A549 (cell line): ENCODE results near the gene RAB18.

Experiments used
- CTCF ChIP-seq: fragments of >200 bp; sonication (Bioruptor Twin); formaldehyde crosslinking; IDR thresholded peaks from 3 replicates; pipeline ENCODE4 v1.5.1; 2016
- E2F6 ChIP-seq: IDR thresholded peaks from 2 replicates; pipeline ENCODE4 v1.6.1; 2012; ENCODE audit warnings: low read depth, borderline replicate concordance
- PBX3 ChIP-seq: IDR thresholded peaks from 2 replicates; pipeline ENCODE4 v1.6.1; 2012
- POLR2A ChIP-seq: IDR thresholded peaks from 2 replicates; pipeline ENCODE4 v1.6.1; 2012; ENCODE audit warnings: mild to moderate bottlenecking, low read length
- POLR2AphosphoS2 ChIP-seq: conservative IDR thresholded peaks from 2 replicates; pipeline ENCODE4 v1.6.1; 2012; ENCODE audit warnings: low read length, improper control_type of control experiment, inconsistent platforms
- RAD21 ChIP-seq, 2 experiments: fragments of >200 bp in 1 of 2; sonication (Bioruptor Twin) in 1 of 2; formaldehyde crosslinking in 1 of 2; IDR thresholded peaks in 1 of 2; conservative IDR thresholded peaks in 1 of 2; 2 replicates in 1 of 2; 3 replicates in 1 of 2; pipeline ENCODE4 v1.6.1; 2012 to 2018; ENCODE audit warnings: inconsistent platforms in 1 of 2
- REST ChIP-seq: fragments of 200-600 bp; sonication (generic); IDR thresholded peaks from 2 replicates; pipeline ENCODE4 v1.6.1; 2016; ENCODE audit warnings: antibody characterized with exemption, mild to moderate bottlenecking, moderate library complexity
- RFX5 ChIP-seq: fragments of 450-650 bp; IDR thresholded peaks from 2 replicates; pipeline ENCODE4 v1.7.1; 2014; ENCODE audit warnings: antibody characterized with exemption, mild to moderate bottlenecking, moderate library complexity
- TFCP2L1 ChIP-seq: fragments of 250-450 bp; sonication (Bioruptor Pico); IDR thresholded peaks from 2 replicates; pipeline ENCODE4 v1.5.0; 2021; ENCODE audit warnings: mild to moderate bottlenecking

GRCh38 chr10:27504808-27505460 is 830 bp downstream of the RAB18 start:
- no peak for TF ChIP-seq POLR2A
- TF ChIP-seq CTCF = no peak
- TF ChIP-seq RFX5 = no peak
- no peak for TF ChIP-seq REST
- no peak for TF ChIP-seq PBX3
- no peak for TF ChIP-seq TFCP2L1 (CRISPR knock-in tag)
- TF ChIP-seq RAD21 (conservative IDR thresholded peaks at IDR 0.05 in 1 of 2, IDR thresholded peaks at IDR 0.05 in 1 of 2) = no peak
- no peak for TF ChIP-seq E2F6
- no peak for TF ChIP-seq POLR2AphosphoS2
